Esophagus mucosa (tissue), 1 donor: Measurements from ENCODE around the gene STK10. TPM values are rescaled to one million over a fixed set of nuclear protein-coding genes. Genes with fewer than 3 reads are reported as not detected.
"Not testable (repeated sequence)": the region's sequence is repeated elsewhere in the genome, so short reads cannot be mapped to it uniquely, and the experiment has no call there.

Experiments
- ATAC-seq: fragments of 200-7000 bp; cut with Tn5 transposase; one replicate; pipeline ENCODE4 v1.9.1; 2020
- total RNA-seq: library from RNA; stranded (reverse); gene quantifications from one replicate; pipeline ENCODE4 v1.2.4, GENCODE V29; 2023
- donor health status: DM: yes; HTN: yes; CAD: no.

STK10 gene
- 7.3 TPM for total RNA-seq

DNA sequence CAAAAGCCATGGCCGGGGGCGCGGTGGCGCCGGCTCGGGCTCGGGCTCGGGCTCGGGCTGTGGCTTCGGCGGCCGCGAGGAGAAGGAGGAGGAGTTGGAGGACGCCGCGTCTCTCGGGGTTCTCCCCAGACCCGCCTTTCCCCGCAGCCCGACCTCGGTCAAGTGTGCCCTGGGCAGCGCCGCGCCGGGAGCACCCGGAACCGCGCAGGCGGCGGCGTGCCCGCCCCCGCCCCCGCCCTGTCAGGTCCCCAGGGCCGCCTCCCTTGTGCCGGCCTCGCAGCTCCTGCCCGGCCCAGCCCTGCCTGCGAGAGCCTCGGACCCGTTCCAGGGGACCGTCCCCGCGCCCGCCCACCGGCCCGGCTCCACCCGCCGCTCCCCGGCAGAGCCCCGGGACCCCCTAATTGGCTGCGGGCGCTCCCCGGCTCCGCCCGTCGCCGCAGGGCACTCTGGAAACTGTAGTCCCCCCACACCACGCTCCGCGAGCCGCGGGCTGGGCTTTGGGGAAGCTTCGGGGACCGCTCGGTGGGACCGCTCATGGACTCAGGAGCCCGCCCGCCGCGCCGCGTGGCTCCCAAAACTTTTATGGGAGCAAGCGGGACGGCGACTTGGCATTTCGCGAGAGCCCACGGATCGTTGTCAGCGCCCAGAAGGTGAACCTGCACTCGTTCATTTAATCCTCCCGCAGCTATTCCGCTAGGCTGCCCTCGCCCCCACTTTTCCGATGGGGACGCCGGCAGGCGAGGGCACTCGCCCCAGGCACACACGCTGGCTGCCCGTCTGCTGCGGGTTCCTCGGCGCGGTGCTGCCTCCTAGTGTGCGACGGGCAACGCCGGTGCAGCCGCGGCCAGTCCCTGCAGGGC lies at the start of gene STK10:
TSS of gene STK10 (minus strand) at position 192 of the 860 bp plus-strand sequence. CDS start at position 10, 182 bp downstream.
- ATAC-seq = peak; percentile 83

DNA sequence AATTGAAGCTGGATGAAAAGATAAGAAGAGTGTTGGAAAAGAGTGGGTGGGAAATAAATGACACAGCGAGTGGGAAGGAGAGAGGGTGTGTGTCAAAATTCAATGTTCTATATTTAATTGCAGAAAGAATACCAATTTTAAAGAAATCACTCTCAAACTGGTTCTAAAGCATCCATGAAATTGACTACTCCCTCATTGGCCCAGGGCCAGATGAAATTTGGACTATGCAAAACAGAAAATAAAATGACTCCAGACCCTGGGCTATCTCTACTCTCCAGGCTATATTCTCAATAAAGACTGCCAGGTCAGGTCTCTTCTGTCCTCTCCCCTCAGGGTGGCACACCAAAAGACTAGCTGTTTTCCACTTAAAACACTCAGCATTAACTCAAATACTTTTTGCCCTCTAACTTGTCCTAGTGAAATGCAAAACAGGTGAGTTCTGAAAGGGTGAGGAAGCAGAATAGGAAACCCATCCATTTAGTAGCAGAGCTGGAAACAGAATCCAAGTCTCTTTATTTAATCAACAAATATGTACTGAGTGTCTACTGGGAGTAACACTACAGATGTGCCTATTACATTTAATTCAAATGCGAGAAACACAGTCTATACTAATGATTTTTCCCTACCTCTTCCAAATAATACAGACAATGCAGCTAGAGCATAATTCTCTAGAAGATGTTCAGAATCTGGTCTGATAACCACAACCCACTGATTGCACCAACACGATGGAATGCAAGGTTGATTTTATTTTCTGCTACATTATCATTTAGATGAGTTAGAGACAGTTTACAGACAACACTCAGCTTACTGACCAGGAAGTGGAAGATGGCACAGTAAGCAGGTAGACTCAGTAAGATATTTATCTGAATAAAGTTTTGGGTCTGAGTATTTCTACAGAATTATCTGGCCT lies 48.1 kb upstream of the STK10 start:
- no peak for ATAC-seq

GRCh38 chr5:172235132-172235780 lies 47.2 kb upstream of the STK10 start:
- ATAC-seq = no peak

- no peak for ATAC-seq
These were observed 46.0 kb upstream of the STK10 start for GRCh38 chr5:172234031-172234430.

DNA sequence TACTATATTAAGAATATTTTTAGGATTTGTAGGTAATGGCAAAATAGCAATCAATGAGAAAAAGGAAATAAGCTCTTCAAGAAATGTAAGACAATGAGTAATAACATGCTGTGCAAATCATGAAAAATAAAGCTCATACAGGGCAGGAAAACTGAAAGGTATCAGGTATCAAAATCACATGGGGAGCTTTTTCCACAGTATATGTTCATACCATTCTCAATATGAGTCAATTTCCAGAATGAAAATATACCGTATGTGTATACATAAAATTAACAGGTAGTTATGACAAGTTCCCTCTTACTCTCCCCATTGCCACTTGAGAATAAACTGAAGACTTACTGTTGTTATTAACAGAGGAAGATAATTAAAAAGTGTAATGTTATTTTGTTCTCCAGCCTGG lies 41.9 kb upstream of the STK10 start:
- no peak for ATAC-seq

DNA sequence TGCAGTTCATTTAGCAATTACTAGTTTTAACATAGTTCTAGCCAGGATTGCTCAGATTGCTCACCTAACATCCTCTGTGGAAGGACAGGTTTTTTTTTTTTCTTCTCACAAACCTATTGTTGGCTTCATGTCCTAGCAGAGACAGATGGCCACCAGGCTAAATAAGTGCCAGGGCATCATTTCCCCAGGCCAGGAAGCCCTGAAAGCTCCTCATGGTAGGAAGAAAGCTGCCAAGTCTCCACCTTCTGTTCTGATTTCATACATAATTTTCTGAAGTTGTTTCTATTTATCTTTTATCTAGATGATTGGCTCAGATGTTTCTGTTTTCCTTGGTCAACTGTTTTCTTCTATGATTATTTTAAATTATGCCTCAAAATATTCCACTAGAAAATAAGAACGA lies 37.0 kb upstream of the STK10 start:
- no peak for ATAC-seq

DNA sequence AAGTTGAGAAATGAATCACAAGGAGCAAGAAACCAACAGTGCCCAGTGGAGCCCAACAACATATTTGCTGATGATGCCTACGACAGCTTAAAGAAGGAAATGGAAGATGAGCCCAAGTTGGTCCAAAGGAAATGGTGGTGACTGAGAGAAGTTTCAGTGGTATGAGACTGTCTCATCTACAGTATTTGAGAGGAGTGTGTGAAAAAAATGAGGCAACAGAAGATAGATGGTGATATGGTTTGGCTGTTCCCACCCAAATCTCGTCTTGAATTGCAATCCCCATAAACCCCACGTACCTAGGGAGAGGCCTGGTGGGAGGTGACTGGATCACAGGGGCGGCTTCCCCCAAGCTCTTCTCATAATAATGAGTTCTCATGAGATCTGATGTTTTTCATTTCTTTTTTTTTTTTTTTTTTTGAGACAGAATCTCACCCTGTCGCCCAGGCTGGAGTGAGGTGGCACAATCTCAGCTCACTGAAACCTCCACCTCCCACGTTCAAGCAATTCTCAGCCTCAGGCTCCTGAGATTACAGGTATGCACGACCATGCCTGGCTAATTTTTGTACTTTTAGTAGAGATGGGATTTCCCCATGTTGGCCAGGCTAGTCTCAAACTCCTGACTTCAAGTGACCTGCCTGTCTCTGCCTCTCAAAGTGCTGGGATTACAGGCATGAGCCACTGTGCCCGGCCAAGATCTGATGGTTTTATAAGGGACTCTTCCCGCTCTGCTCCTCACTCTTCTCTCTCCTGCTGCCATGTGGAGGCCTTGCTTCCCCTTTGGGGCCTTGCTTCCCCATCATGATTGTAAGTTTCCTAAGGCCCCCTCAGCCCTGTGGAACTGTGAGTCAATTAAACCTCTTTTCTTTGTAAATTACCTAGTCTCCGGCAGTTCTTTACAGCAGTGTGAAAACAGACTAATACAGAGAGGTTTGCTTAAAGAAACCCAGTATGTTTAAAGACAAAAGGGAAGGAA lies 36.2 kb upstream of the STK10 start:
- no peak for ATAC-seq

- no peak for ATAC-seq
These were observed 31.3 kb upstream of the STK10 start for GRCh38 chr5:172219296-172219695.

DNA sequence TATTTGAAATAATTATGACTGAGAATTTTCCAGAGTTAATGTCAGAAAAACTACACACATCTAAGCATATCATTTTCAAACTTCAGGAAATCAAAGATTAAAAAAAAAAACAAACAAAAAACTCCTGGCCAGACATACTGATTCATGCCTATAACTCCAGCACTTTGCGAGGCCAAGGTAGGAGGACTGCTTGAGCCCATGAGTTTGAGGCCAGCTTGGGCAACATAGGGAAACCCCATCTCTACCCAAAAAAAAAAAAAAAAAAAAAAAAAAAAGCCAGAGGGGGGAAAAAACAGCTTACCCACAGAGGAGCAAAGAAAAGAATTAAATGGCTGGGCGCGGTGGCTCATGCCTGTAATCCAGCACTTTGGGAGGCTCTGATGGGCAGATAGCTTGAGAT lies 28.3 kb upstream of the STK10 start:
- ATAC-seq = no peak

- ATAC-seq = no peak
These were observed 25.1 kb upstream of the STK10 start for GRCh38 chr5:172213126-172213525.

DNA sequence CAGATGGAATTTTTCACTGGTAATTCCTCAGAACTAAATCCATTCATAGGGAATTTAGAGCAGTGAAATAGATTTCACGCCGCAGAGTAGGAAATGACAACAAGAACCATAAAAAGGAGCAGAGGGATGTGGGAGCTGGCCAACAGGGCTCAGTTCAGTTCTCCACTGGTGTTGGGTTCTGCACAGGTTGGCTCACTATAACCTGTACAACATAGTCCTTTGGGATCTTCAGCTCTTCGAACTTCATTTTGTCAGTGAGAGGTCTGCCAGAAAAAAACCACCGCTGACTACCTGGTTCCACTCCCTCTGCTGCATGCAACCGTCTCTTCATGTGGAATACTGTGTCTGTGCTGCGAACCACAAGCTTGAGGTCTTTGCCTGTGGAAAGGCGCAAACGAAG lies 23.7 kb upstream of the STK10 start:
- ATAC-seq = no peak

GRCh38 chr5:172209714-172210113 lies 21.7 kb upstream of the STK10 start:
- ATAC-seq = no peak

- ATAC-seq = no peak
These were observed 19.5 kb upstream of the STK10 start for GRCh38 chr5:172207511-172207910.

DNA sequence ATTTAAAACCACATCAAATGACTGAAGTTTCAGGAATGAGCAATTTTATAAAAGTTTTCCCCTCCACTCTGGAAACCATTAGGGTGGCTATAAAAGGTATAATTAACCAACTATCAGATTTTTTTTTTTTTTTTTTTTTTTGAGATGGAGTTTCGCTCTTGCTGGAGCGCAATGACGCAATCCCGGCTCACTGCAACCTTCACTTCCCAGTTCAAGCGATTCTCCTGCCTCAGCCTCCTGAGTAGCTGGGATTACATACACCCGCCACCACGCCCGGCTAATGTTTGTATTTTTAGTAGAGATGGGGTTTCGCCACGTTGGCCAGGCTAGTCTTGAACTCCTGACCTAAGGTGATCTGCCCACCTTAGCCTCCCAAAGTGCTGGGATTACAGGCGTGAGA lies 18.0 kb upstream of the STK10 start:
- not testable (repeated sequence) for ATAC-seq

- no peak for ATAC-seq
These were observed 12.5 kb upstream of the STK10 start for GRCh38 chr5:172200476-172200875.

DNA sequence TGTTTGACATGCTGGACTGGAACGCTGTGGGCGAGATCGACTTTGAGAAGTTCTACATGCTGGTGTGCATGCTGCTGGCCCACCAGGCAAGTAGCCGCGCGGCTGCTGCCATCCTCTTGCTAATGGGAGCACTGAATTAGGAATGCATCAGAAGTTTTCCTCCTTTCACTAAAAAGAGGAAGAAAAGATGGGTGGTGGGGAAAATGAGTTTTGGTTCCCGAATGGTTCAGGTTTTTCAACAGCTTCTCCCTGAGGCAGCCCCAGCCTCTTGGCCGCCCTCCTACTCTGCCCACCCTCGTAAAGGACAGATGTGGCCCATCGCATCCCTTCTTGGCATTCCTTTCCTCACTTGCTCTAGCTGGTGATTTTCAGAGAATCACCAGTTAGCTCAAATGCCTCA lies 11.4 kb upstream of the STK10 start:
- ATAC-seq = no peak

DNA sequence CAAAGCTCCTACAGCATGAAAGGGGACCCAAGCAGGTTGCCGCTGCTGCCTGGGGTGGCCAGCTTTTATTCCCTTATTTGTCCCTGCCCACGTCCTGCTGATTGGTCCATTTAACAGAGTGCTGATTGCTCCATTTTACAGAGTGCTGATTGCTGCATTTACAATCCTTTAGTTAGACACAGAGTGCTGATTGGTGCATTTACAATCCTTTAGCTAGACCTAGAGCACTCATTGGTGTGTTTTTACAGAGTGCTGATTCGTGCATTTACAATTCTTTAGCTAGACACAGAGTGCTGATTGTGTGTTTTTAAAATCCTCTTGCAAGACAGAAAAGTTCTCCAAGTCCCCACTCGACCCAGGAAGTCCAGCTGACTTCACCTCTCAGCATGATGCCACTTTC lies 9.8 kb upstream of the STK10 start:
- ATAC-seq = not testable (repeated sequence)

DNA sequence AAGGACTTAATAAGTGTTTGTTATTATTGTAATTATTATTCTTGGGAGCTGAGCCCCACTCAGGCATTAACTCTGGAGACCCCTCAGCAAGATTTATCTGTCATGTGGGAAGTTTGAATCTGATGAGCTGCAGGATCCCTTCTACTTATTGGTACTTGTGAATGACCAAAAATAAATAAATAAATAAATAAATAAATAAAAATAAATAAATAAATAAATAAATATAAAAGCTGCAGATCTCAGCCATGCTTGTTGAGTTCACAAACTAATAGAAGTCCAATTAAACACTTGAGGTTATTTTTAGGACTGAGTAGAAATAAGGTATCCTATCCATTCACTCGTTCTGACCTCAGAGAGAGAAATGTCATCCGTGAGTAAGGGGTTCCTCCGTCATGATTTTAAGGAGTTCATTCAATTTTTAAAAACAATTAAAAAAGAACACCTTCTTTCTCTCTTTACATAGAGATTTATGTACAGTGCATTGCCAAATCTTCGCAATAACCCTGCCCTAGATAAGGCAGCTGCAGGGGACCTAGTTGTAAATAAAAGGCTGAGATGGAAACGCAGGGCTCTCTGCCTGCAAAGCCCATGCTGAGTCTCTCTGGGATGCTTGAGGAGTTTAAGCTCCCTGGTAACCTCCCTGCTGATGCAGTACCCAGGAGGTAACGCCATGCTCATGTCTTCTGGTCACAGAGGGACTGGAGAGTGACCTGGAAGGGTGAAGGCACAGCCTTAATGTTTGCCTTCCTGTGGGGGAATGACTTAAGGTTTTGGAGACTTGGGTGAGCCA lies 7.2 kb upstream of the STK10 start:
- ATAC-seq = no peak

GRCh38 chr5:172193872-172194271 lies 5.8 kb upstream of the STK10 start, which contains the start of gene EFCAB9:
Gene EFCAB9 (plus strand): TSS chr5:172194172. CDS start chr5:172194173, 1 bp downstream.
- ATAC-seq = no peak

DNA sequence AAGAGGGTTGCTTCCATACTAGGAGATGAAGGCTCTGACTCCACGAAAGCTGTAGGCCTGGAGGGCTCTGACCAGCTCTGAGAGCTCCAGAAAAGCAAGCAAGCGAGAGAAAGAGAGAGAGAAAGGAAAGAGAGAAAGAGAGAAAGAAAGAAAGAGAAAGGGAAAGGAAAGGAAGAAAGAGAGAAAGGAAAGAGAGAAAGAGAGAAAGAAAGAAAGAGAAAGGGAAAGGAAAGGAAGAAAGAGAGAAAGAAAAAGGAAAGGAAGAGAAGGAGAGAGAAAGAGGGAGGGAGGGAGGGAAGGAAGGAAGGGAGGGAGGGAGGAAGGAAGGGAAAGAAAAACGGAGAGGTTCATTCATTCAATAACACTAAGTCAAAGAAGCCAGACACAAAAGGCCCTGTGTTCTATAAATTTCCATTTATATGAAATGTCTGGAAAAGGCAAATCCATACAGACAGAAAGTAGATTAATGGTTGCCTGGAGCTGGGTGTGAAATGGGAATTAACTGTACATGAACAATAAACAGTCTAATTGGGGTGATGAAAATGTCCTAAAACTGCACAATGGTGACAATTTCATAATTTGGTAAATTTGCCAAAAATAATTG lies 1.8 kb upstream of the STK10 start:
- no peak for ATAC-seq
